K562 (cell line): ENCODE results near the gene TIA1. TPM values are rescaled to one million over a fixed set of nuclear protein-coding genes. Genes with fewer than 3 reads are reported as not detected.

ENCODE experiments used
- CREBBP ChIP-seq: IDR thresholded peaks from one replicate; pipeline ENCODE4 v1.6.1; 2012; ENCODE audit warnings: low read depth, mild to moderate bottlenecking, control low read depth, inconsistent platforms, low read length
- GABPB2 ChIP-seq: fragments of 250-450 bp; sonication (Bioruptor Pico); conservative IDR thresholded peaks from 2 replicates; pipeline ENCODE4 v1.5.1; 2021; ENCODE audit warnings: mild to moderate bottlenecking
- HMBOX1 ChIP-seq: sonication (generic); IDR thresholded peaks from 2 replicates; pipeline ENCODE4 v1.6.1; 2016
- JUNB ChIP-seq: fragments of 450-650 bp; formaldehyde crosslinking; conservative IDR thresholded peaks from 2 replicates; pipeline ENCODE4 v1.4.0; 2020; ENCODE audit warnings: mild to moderate bottlenecking
- KAT8 ChIP-seq: fragments of 450-650 bp; IDR thresholded peaks from 2 replicates; pipeline ENCODE4 v1.6.1; 2016; ENCODE audit warnings: low read depth, mild to moderate bottlenecking
- NCOA1 ChIP-seq: fragments of 450-650 bp; IDR thresholded peaks from 2 replicates; pipeline ENCODE4 v1.6.1; 2016; ENCODE audit warnings: low read depth
- SMARCE1 ChIP-seq: fragments of 450-650 bp; IDR thresholded peaks from 2 replicates; pipeline ENCODE4 v1.7.1; 2016; ENCODE audit warnings: mild to moderate bottlenecking
- WHSC1 ChIP-seq: IDR thresholded peaks from one replicate; pipeline ENCODE4 v1.6.1; 2012; ENCODE audit warnings: low read length, control low read depth, inconsistent platforms
- ZBTB26 ChIP-seq: fragments of 450-650 bp; formaldehyde crosslinking; IDR thresholded peaks from 2 replicates; pipeline ENCODE4 v1.4.0; 2022; ENCODE audit warnings: missing genetic modification characterization
- ZNF165 ChIP-seq: fragments of 250-450 bp; sonication (Bioruptor Pico); IDR thresholded peaks from 2 replicates; pipeline ENCODE4 v1.4.0; 2020; ENCODE audit warnings: borderline replicate concordance
- ZNF263 ChIP-seq: sonication (generic); formaldehyde crosslinking; IDR thresholded peaks from 2 replicates; pipeline ENCODE4 v1.8.0; 2022; ENCODE audit warnings: mild to moderate bottlenecking, missing genetic modification reagents, borderline replicate concordance
- ZNF408 ChIP-seq: fragments of 250-450 bp; sonication (Bioruptor Pico); IDR thresholded peaks from 2 replicates; pipeline ENCODE4 v1.4.0; 2020; ENCODE audit warnings: low read depth, mild to moderate bottlenecking, moderate library complexity
- ZNF512 ChIP-seq: IDR thresholded peaks from 2 replicates; pipeline ENCODE4 v1.6.1; 2016; ENCODE audit warnings: missing genetic modification characterization, missing compliant biosample characterization
- ZNF639 ChIP-seq, 2 experiments: fragments of 200-800 bp in 1 of 2; sonication (Bioruptor generic) in 1 of 2; sonication (generic) in 1 of 2; formaldehyde crosslinking in 1 of 2; IDR thresholded peaks in 1 of 2; conservative IDR thresholded peaks in 1 of 2; 2 replicates each; pipeline versions ENCODE4 v1.5.0 to v1.6.1; 2016 to 2020; ENCODE audit warnings: missing compliant biosample characterization in 1 of 2, missing genetic modification characterization in 1 of 2, missing genetic modification reagents in 1 of 2
- polyA plus RNA-seq, 8 experiments: library from polyadenylated mRNA; depleted of rRNA in 4 of 8; stranded (reverse) in 5 of 8; unstranded in 3 of 8; fragments of >200 nt; fragmentation: Nextera tagmentation in 2 of 8; fragmentation: Illumina TruSeq in 1 of 8; extraction: Ambion mirVana in 2 of 8; extraction: Trizol in 1 of 8; gene quantifications; 2 replicates each; pipeline versions ENCODE4 v1.2.1 to v1.2.3, GENCODE V29; 2011 to 2014; ENCODE audit warnings: inconsistent platforms in 1 of 8, missing spikeins in 1 of 8
- total RNA-seq, 7 experiments: library from RNA; depleted of rRNA in 6 of 7; stranded (reverse); fragments of >200 nt in 6 of 7; fragmentation: Illumina TruSeq in 2 of 7; extraction: Trizol in 2 of 7; gene quantifications; 2 replicates each; pipeline versions ENCODE4 v1.2.1 to v1.2.3, GENCODE V29; 2011 to 2021; ENCODE audit warnings: low replicate concordance in 1 of 7
- TF ChIP-seq, protein P1 (sequence below): fragments of 450-650 bp; formaldehyde crosslinking; IDR thresholded peaks from 2 replicates; pipeline ENCODE4 v1.4.0; 2020; ENCODE audit warnings: mild to moderate bottlenecking
- TF ChIP-seq, protein P2 (sequence below): fragments of 450-650 bp; formaldehyde crosslinking; conservative IDR thresholded peaks from 2 replicates; pipeline ENCODE4 v1.4.0; 2022; ENCODE audit warnings: mild to moderate bottlenecking, missing genetic modification characterization
- TF ChIP-seq, protein P3 (sequence below): fragments of 450-650 bp; formaldehyde crosslinking; IDR thresholded peaks from 2 replicates; pipeline ENCODE4 v1.4.0; 2020; ENCODE audit warnings: mild to moderate bottlenecking, moderate library complexity

Gene TIA1
- total and polyA plus RNA-seq, 9 of the 15 experiments (the other 6 are each of a cell fraction or from before 2014, with no cell fraction given): 25.3 to 129 (median 79.6) TPM

DNA sequence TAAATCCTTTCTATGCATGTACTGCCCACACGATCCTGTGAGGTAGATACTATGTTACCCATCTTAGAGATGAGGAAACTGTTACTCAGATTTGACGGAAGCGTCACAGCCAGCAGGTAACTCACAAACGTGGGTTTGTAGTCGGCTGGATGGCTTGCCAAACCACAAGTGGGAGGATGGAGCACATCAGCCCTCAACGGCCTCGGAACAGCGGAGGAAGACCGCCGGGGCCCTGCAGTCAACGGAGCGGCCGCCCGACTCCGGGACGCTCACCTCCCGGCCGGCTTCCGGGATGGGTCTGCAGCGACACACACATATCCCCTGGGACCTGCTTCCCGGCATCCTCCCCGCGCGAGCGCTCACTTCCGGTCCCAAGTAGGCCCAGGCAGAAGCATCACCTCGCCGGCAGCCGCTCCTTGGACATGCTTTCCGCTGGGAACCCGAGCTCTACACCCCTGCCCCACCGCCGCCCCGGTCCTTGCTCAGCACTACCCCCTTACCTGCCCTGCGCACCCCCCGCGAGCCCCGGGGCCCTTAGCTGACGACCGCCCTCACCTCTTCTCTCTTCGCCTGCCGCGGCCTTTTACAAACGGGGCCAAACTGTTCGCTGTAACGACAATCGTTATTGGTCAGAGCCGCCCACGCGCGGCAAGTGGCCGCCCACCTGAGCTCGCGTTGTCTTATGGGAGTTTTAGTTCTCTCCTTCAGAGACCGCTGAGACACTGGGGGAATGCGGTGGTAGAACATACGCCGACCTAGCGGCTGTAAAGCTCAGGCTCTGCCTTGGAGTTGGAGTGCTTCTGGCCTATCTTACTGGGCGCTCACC, 57.8 kb downstream of the TIA1 start, which contains the start of gene C2orf42 (continued):
- TF ChIP-seq ZBTB26 (CRISPR knock-in tag) (0 out of 2 replicates have a peak, but pooled peaks have one; percentile 46), ZNF165 (CRISPR knock-in tag) (no peak), KAT8 (peak; percentile 61; the same call in 1 of the 2 replicates), CREBBP (no peak), HMBOX1 (no peak), ZNF639 (CRISPR knock-in tag; conservative IDR thresholded peaks at IDR 0.05 in 1 of 2, IDR thresholded peaks at IDR 0.05 in 1 of 2) (peak in 1 of 2 experiments; percentile 91; a peak in 2 of 4 replicates), SMARCE1 (0 out of 2 replicates have a peak, but pooled peaks have one; percentile 25), ZNF408 (CRISPR knock-in tag) (no peak), WHSC1 (no peak), ZNF263 (CRISPR knock-in tag) (peak; percentile 15), JUNB (no peak), NCOA1 (peak; percentile 65; the same call in 1 of the 2 replicates), ZNF512 (tag) (no peak), GABPB2 (CRISPR knock-in tag) (no peak; the same call in 1 of the 2 replicates)
- TF ChIP-seq, protein P1, sequence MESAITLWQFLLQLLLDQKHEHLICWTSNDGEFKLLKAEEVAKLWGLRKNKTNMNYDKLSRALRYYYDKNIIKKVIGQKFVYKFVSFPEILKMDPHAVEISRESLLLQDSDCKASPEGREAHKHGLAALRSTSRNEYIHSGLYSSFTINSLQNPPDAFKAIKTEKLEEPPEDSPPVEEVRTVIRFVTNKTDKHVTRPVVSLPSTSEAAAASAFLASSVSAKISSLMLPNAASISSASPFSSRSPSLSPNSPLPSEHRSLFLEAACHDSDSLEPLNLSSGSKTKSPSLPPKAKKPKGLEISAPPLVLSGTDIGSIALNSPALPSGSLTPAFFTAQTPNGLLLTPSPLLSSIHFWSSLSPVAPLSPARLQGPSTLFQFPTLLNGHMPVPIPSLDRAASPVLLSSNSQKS (CRISPR knock-in tag): no peak
- TF ChIP-seq, protein P2, sequence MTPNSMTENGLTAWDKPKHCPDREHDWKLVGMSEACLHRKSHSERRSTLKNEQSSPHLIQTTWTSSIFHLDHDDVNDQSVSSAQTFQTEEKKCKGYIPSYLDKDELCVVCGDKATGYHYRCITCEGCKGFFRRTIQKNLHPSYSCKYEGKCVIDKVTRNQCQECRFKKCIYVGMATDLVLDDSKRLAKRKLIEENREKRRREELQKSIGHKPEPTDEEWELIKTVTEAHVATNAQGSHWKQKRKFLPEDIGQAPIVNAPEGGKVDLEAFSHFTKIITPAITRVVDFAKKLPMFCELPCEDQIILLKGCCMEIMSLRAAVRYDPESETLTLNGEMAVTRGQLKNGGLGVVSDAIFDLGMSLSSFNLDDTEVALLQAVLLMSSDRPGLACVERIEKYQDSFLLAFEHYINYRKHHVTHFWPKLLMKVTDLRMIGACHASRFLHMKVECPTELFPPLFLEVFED (CRISPR knock-in tag): no peak; the same call in 1 of the 2 replicates
- TF ChIP-seq, protein P3, sequence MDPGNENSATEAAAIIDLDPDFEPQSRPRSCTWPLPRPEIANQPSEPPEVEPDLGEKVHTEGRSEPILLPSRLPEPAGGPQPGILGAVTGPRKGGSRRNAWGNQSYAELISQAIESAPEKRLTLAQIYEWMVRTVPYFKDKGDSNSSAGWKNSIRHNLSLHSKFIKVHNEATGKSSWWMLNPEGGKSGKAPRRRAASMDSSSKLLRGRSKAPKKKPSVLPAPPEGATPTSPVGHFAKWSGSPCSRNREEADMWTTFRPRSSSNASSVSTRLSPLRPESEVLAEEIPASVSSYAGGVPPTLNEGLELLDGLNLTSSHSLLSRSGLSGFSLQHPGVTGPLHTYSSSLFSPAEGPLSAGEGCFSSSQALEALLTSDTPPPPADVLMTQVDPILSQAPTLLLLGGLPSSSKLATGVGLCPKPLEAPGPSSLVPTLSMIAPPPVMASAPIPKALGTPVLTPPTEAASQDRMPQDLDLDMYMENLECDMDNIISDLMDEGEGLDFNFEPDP (CRISPR knock-in tag): no peak
